NCI-H1105 treated with DMSO at 0.1 percent for 48 hours (cell line): ENCODE results near the gene RPS16.
A peak's percentile ranks its signal among the peaks of the same experiment; 100 is the strongest.
"Not testable (repeated sequence)": the region's sequence is repeated elsewhere in the genome, so short reads cannot be mapped to it uniquely, and the experiment has no call there.

Experiments
- DNase-seq: peaks from one replicate; lab custom pipeline; 2025; lab: John Stamatoyannopoulos, UW

RPS16 gene

GRCh38 chr19:39435499-39436349 lies at the start of gene RPS16:
Gene RPS16, minus strand, starts transcription at chr19:39435949. Its CDS starts 54 bp downstream, at chr19:39435895.
- DNase-seq = peak; percentile 98

GRCh38 chr19:39483141-39483540 lies 47.4 kb upstream of the RPS16 start:
- DNase-seq = no peak

GRCh38 chr19:39481676-39482075 lies 45.9 kb upstream of the RPS16 start:
- no peak for DNase-seq

- DNase-seq = no peak
These were observed 45.4 kb upstream of the RPS16 start for GRCh38 chr19:39481229-39481545.

- peak; percentile 95 for DNase-seq
These were observed 44.8 kb upstream of the RPS16 start, which contains the start of gene TIMM50 for GRCh38 chr19:39480337-39481228. Gene TIMM50, plus strand, starts transcription at chr19:39480838. Its CDS starts 16 bp downstream, at chr19:39480854.

GRCh38 chr19:39479916-39480315 lies 44.2 kb upstream of the RPS16 start:
- no peak for DNase-seq

- not testable (repeated sequence) for DNase-seq
These were observed 43.6 kb upstream of the RPS16 start for GRCh38 chr19:39479319-39479801.

- no peak for DNase-seq
These were observed 40.0 kb upstream of the RPS16 start for GRCh38 chr19:39475748-39476147.

GRCh38 chr19:39474139-39474620 lies 38.4 kb upstream of the RPS16 start:
- peak; percentile 23 for DNase-seq

GRCh38 chr19:39473443-39473960 lies 37.8 kb upstream of the RPS16 start:
- no peak for DNase-seq

- no peak for DNase-seq
These were observed 37.1 kb upstream of the RPS16 start for GRCh38 chr19:39472746-39473442.

- DNase-seq = no peak
These were observed 36.2 kb upstream of the RPS16 start for GRCh38 chr19:39471756-39472536.

GRCh38 chr19:39470724-39471339 lies 35.1 kb upstream of the RPS16 start:
- no peak for DNase-seq

GRCh38 chr19:39469567-39469966 lies 33.8 kb upstream of the RPS16 start:
- no peak for DNase-seq

GRCh38 chr19:39469036-39469435 lies 33.3 kb upstream of the RPS16 start:
- DNase-seq = no peak

GRCh38 chr19:39467941-39468340 lies 32.2 kb upstream of the RPS16 start:
- DNase-seq = no peak

GRCh38 chr19:39465956-39466747 lies 30.4 kb upstream of the RPS16 start:
- no peak for DNase-seq

GRCh38 chr19:39463403-39463802 lies 27.7 kb upstream of the RPS16 start:
- DNase-seq = no peak

GRCh38 chr19:39451257-39451656 lies 15.5 kb upstream of the RPS16 start:
- not testable (repeated sequence) for DNase-seq
